ENCODE results near the gene TSR2.

- TF ChIP-seq, protein P1, sequence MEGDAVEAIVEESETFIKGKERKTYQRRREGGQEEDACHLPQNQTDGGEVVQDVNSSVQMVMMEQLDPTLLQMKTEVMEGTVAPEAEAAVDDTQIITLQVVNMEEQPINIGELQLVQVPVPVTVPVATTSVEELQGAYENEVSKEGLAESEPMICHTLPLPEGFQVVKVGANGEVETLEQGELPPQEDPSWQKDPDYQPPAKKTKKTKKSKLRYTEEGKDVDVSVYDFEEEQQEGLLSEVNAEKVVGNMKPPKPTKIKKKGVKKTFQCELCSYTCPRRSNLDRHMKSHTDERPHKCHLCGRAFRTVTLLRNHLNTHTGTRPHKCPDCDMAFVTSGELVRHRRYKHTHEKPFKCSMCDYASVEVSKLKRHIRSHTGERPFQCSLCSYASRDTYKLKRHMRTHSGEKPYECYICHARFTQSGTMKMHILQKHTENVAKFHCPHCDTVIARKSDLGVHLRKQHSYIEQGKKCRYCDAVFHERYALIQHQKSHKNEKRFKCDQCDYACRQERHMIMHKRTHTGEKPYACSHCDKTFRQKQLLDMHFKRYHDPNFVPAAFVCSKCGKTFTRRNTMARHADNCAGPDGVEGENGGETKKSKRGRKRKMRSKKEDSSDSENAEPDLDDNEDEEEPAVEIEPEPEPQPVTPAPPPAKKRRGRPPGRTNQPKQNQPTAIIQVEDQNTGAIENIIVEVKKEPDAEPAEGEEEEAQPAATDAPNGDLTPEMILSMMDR (conservative IDR thresholded peaks at IDR 0.05; ENCODE audit: low read length): no peak
- TF ChIP-seq EZH2phosphoT487 (IDR thresholded peaks at IDR 0.05; ENCODE audit: borderline replicate concordance): no peak
These were observed 24.5 kb upstream of the TSR2 start for GRCh38 chrX:54415534-54416350.

All from Loucy (cell line).